ENCODE measurements around the gene MGA. TPM values are rescaled to one million over a fixed set of nuclear protein-coding genes. Genes with fewer than 3 reads are reported as not detected.

MGA gene
- total and polyA plus RNA-seq, 2 experiments from 2014 or later: 42.6 to 58.9 TPM

DNA sequence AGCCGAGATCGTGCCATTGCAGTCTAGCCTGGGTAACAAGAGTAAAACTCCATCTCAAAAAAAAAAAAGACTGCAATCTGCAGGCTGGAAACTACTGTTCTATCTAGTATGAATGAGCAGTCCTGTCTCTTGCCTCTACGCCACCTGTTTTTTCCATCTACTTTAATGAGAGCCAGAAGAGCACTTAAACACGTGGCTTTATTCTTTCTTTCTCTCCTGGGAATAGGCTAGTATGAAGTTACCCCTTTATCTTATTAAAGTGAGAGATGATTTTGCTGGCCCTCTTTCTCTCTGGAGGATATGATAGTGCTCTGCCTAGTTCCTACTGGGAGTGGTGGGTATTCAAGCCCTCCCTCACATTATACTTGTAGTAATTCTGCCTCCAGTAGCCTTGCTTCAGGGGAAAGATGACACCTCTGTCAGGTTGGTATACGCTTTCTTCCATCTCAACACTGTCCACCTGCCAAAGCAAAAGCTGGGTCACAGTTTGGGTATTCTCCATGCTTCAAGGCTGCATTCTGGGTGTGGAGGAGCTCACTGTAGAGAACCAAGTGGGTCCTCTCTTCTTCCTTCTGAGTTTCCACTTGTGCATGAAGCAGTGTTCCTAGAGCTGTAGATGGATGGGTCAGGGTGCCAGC lies 131.9 kb downstream of the MGA start (continued):
- TF ChIP-seq, protein P1, sequence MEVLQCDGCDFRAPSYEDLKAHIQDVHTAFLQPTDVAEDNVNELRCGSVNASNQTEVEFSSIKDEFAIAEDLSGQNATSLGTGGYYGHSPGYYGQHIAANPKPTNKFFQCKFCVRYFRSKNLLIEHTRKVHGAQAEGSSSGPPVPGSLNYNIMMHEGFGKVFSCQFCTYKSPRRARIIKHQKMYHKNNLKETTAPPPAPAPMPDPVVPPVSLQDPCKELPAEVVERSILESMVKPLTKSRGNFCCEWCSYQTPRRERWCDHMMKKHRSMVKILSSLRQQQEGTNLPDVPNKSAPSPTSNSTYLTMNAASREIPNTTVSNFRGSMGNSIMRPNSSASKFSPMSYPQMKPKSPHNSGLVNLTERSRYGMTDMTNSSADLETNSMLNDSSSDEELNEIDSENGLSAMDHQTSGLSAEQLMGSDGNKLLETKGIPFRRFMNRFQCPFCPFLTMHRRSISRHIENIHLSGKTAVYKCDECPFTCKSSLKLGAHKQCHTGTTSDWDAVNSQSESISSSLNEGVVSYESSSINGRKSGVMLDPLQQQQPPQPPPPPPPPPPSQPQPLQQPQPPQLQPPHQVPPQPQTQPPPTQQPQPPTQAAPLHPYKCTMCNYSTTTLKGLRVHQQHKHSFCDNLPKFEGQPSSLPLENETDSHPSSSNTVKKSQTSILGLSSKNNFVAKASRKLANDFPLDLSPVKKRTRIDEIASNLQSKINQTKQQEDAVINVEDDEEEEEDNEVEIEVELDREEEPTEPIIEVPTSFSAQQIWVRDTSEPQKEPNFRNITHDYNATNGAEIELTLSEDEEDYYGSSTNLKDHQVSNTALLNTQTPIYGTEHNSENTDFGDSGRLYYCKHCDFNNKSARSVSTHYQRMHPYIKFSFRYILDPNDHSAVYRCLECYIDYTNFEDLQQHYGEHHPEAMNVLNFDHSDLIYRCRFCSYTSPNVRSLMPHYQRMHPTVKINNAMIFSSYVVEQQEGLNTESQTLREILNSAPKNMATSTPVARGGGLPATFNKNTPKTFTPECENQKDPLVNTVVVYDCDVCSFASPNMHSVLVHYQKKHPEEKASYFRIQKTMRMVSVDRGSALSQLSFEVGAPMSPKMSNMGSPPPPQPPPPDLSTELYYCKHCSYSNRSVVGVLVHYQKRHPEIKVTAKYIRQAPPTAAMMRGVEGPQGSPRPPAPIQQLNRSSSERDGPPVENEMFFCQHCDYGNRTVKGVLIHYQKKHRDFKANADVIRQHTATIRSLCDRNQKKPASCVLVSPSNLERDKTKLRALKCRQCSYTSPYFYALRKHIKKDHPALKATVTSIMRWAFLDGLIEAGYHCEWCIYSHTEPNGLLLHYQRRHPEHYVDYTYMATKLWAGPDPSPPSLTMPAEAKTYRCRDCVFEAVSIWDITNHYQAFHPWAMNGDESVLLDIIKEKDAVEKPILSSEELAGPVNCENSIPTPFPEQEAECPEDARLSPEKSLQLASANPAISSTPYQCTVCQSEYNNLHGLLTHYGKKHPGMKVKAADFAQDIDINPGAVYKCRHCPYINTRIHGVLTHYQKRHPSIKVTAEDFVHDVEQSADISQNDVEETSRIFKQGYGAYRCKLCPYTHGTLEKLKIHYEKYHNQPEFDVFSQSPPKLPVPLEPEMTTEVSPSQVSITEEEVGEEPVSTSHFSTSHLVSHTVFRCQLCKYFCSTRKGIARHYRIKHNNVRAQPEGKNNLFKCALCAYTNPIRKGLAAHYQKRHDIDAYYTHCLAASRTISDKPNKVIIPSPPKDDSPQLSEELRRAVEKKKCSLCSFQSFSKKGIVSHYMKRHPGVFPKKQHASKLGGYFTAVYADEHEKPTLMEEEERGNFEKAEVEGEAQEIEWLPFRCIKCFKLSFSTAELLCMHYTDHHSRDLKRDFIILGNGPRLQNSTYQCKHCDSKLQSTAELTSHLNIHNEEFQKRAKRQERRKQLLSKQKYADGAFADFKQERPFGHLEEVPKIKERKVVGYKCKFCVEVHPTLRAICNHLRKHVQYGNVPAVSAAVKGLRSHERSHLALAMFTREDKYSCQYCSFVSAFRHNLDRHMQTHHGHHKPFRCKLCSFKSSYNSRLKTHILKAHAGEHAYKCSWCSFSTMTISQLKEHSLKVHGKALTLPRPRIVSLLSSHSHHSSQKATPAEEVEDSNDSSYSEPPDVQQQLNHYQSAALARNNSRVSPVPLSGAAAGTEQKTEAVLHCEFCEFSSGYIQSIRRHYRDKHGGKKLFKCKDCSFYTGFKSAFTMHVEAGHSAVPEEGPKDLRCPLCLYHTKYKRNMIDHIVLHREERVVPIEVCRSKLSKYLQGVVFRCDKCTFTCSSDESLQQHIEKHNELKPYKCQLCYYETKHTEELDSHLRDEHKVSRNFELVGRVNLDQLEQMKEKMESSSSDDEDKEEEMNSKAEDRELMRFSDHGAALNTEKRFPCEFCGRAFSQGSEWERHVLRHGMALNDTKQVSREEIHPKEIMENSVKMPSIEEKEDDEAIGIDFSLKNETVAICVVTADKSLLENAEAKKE (CRISPR knock-in tag; IDR thresholded peaks at IDR 0.05): no peak

DNA sequence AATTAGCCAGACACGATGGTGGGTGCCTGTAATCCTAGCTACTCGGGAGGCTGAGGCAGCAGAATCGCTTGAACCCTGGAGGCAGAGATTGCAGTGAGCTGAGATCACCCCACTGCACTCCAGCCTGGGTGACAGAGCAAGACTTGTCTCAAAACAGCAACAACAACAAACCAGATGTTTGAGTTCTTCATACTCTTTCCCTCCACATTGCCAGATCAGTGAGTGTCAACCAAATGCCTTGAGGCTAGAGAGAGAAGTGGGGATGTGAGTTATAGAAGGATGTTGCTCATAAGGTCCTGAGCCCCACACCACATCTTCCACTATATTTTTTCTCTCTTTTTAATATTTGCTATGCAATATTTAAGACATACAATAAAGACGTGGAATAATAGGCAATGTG lies 133.9 kb downstream of the MGA start:
- H2AFZ ChIP-seq: no peak overlapping the region
- Mint-ChIP-seq H3K36me3 (ENCODE audit: low read depth) (no peaks in the 10 kb centered on the region; the same call in 2 of the 3 replicates), H3K27ac (no peak overlapping the region), H3K4me1 (peaks cover 27% of the 10 kb centered on the region), H3K27me3 (ENCODE audit: insufficient read depth, low read depth, poor library complexity) (peaks cover 8% of the 10 kb centered on the region), H3K4me3 (no peak overlapping the region), H3K9me3 (no peaks in the 10 kb centered on the region)
- H3K4me1 ChIP-seq (ENCODE audit: insufficient read depth): peaks cover 25% of the 10 kb centered on the region
- ATAC-seq (no peak), DNase-seq (ENCODE audit: low spot score) (no peak)
- no peak overlapping the region for H3K4me2 ChIP-seq
- no peaks in the 10 kb centered on the region for H3K36me3 ChIP-seq (ENCODE audit: insufficient read depth)
- H3K79me2 ChIP-seq (replicated peaks; ENCODE audit: insufficient read depth): no peaks in the 10 kb centered on the region; the same call in 1 of the 2 replicates
- H3F3A ChIP-seq (replicated peaks; ENCODE audit: low read depth): no peaks in the 10 kb centered on the region; the same call in 1 of the 2 replicates
- TF ChIP-seq STAT1 (IDR thresholded peaks at IDR 0.05; ENCODE audit: unreplicated experiment): no peak
- TF ChIP-seq, protein P2, sequence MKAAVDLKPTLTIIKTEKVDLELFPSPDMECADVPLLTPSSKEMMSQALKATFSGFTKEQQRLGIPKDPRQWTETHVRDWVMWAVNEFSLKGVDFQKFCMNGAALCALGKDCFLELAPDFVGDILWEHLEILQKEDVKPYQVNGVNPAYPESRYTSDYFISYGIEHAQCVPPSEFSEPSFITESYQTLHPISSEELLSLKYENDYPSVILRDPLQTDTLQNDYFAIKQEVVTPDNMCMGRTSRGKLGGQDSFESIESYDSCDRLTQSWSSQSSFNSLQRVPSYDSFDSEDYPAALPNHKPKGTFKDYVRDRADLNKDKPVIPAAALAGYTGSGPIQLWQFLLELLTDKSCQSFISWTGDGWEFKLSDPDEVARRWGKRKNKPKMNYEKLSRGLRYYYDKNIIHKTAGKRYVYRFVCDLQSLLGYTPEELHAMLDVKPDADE (IDR thresholded peaks at IDR 0.05): no peak
- no peak for TF ChIP-seq EZH2phosphoT487 (IDR thresholded peaks at IDR 0.05; ENCODE audit: unreplicated experiment)
- TF ChIP-seq EZH2 (IDR thresholded peaks at IDR 0.05; ENCODE audit: low read depth, unreplicated experiment): no peak
- TF ChIP-seq ZNF114 (CRISPR knock-in tag; IDR thresholded peaks at IDR 0.05): no peak
- TF ChIP-seq JUNB (IDR thresholded peaks at IDR 0.05; ENCODE audit: unreplicated experiment): no peak
- TF ChIP-seq NANOG (IDR thresholded peaks at IDR 0.05; ENCODE audit: borderline replicate concordance): no peak
- no peaks in the 10 kb centered on the region; the same call in 1 of the 2 replicates for H4K20me1 ChIP-seq (replicated peaks; ENCODE audit: insufficient read depth)
- H3K4me3 ChIP-seq: no peak overlapping the region
- no peaks in the 10 kb centered on the region for H3K9me2 ChIP-seq (ENCODE audit: insufficient read depth)
- H3K27ac ChIP-seq (ENCODE audit: low read depth): no peak overlapping the region
- no peaks in the 10 kb centered on the region for H3K27me3 ChIP-seq (ENCODE audit: insufficient read depth)
